Measurements from ENCODE around the gene TNIK. TPM values are rescaled to one million over a fixed set of nuclear protein-coding genes. Genes with fewer than 3 reads are reported as not detected.

Gene TNIK
- total RNA-seq, 1 experiment from 2014 or later = 10.4 TPM

Small RNAs within 50 kb of the gene (small RNA-seq; reads per million reads assigned to genes)
- gene MIR569 (0 reads per million in 2 experiments), gene RF00019 (0 reads per million in 2 experiments), gene RNU6-348P (0 reads per million in 2 experiments)
